HG02943 (cell line): ENCODE data around the gene HEATR5A.
"Not testable (repeated sequence)": the region's sequence is repeated elsewhere in the genome, so short reads cannot be mapped to it uniquely, and the experiment has no call there.

ENCODE experiments used
- ATAC-seq: cut with Tn5 transposase; IDR thresholded peaks from one replicate; pipeline ENCODE4 v1.9.1; 2021; ENCODE audit warnings: mild to moderate bottlenecking, low read depth, moderate library complexity; ENCODE audit not compliant: unreplicated experiment

The HEATR5A gene

DNA sequence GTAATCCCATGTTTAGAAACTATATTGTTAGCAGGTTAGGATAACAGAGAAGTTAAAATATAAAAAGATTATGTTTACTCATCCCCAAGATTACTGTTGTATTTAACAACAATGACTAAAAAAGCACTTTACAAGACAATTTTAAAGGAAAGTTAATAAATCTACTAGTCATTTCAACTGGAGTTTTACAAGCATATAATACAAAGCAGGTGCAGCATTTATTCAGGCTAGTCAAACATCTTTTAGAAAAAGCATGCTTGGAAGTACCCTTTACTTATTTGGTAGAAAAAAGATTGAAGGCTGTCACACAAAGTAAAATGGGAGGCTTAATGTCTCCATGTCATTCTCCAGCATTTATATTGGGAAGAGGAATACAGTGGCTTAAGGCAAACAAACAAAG lies 80.6 kb downstream of the HEATR5A start:
- no peak for ATAC-seq

DNA sequence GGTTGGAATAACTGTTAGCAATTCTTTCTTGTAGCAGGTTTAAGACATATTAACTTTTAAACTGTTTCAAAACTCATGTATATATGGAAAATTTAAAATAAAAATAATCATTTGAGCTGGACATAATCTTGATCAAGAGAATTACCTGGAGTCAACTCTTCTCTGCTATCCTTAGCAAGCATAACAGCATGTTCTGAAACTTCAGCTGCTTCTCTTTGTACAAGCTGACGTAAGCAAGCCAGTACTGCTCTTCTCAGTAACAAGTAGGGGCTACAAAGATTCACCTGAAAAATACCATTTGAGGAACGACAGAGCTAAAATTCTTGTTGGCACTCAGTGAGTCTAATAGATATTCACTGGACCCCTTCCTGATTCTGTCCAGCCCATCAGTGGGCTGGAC lies 83.0 kb downstream of the HEATR5A start:
- no peak for ATAC-seq

DNA sequence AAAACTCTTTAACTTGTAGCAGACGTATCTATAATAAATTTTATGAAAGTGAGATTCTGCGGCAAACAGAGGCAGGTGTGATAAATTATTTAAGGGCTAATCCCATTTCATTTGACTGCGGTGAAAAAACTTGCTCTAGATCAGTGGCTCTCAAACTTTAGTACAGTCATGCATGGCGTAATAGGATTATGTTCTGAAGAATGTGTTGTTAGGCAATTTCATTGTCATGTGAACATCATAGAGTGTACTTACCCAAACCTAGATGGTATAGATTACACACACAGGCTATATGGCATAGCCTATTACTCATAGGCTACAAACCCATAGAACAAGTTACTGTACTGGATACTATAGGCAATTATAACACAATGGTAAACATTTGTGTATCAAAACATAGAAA lies 83.7 kb downstream of the HEATR5A start:
- no peak for ATAC-seq

DNA sequence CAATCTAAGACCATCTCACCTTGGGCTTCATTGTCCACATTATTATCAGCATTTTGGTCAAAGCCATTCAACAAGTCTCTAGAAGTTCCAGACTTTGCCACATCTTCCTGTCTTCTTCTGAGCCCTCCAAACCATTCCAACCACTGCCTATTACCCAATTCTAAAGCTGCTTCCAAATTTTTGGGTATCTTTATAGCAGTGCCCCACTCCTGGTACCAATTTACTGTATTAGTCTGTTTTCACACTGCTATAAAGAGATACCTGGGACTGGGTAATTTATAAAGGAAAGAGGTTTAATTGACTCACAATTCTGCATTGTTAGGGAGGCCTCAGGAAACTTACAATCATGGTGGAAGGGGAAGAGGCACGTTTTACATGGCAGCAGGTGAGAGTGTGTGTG lies 89.0 kb downstream of the HEATR5A start:
- not testable (repeated sequence) for ATAC-seq

DNA sequence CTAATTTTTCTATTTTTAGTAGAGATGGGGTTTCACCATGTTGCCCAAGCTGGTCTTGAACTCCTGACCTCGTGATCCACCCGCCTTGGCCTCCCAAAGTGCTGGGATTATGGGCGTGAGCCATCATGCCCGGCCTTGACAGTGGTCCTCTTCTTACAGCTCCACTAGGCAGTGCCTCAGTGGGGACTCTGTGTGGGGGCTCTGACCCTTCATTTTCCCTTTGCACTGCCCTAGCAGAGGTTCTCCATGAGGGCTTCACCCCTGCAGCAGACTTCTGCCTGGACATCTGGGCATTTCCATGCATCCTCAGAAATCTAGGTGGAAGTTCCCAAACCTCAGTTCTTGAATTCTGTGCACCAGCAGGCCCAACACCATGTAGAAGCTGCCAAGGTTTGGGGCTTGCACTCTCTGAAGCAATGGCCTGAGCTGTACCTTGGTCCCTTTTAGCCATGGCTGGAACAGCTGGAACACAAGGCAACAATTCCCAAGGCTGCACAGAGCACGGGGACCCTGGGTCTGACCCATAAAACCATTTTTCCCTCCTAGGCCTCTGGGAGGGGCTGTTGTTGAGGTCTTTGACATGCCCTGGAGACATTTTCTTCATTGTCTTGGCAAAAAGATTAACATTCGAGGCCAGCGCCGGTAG lies 90.4 kb downstream of the HEATR5A start:
- not testable (repeated sequence) for ATAC-seq

DNA sequence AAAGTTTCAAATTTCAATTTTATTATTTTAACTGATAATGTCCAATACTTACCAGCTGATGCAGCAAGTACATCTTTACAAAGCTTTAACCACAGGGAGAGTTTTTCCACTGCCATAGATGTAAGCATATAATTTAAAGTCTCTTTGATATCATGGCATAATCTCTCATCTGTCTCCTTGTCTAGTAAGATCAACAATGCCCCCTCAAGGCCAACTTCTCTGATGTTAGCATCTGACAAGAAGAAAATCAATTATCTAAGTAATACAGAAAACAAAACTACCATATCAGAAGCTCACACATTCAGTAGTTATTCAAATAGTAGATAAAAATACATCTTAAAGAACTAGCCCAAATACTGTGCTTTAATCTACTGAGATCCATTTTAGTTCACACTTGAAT lies 94.2 kb downstream of the HEATR5A start:
- no peak for ATAC-seq

DNA sequence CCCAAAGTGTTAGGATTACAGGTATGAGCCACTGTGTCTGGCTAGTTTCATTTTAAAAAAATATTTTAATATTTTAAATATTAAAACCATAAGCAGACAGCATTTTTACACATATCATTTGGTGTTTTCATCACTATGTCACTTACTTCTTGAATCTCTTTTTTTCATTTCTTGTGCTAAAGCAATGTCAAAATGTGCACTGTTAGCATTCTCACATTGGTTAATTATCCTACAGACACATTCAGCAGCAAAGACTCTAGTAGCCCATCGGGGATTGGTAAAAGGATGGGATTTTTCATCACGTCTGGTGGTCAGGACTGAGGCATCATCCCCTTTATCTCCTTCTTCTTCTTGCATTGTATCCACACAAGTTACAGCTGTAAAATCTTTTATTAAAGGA lies 96.9 kb downstream of the HEATR5A start:
- no peak for ATAC-seq

DNA sequence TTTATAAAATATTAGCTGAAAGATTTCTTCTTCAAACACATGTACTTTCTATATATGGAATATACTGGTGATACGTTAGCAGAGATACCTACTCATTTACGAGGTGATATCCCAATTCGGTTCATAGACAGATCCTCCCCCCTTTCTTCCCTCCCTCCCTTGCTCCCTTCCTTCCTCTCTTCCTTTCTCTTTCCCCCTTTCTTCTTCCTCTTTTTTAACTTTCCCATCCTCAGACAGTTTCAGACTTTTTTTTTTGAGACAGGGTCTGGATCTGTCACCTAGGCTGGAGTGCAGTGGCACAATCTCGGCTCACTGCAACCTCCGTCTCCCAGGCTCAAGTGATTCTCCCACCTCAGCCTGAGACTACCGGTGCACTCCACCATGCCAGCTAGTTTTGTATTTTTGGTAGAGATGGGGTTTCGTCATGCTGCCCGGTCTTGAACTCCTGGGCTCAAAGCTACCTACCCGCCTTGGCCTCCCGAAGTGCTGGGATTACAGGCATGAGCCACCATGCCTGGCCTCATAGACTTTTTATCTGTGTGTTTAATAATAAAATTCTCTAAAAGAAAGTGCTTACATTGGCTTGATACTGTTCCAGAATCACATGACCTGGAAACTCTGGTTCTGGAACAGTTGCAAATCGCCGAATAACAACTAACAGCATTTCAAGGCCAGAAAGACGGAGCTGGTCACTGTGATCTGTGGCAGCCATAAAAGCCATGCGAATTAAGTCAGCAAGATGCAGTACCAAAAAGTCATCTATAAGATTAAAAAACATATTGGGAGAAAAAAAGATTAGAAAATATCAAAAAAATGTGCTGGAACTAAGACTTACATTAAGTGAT lies 99.2 kb downstream of the HEATR5A start:
- ATAC-seq = no peak

DNA sequence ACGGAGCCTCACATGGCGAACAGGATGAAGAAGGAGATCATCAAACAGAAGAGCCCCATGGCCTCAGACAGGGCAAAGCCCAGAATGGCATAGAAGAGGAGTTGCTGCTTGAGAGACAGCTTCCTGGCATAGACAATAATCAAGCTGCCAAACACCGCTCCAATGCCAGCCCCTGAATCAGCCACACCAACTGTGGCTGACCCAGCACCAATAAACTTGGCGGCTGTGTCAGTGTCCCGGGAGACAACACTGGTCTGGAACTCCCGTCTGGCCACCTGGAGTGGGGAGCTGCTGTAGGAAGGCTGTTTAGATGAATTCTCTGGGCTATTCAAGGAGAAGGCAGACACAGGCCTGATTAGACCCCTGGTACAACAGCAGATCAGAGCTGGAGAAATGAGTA lies 100.1 kb downstream of the HEATR5A start:
- no peak for ATAC-seq

DNA sequence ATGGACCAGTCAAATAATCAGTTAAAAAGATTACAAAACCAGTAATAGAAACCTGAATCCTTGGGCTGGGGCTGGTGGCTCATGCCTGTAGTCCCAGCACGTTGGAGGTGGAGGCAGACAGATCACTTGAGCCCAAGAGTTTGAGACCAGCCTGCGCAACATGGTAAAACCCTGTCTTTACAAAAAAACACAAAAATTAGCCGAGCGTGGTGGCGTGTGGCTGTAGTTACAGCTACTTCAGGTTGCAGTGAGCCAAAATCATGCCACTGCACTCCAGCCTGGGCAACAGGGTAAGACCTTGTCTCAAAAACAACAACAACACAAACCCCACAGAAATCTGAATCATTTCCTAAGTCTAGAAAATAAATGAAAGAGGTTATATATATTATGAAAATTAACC lies 100.6 kb downstream of the HEATR5A start:
- no peak for ATAC-seq

DNA sequence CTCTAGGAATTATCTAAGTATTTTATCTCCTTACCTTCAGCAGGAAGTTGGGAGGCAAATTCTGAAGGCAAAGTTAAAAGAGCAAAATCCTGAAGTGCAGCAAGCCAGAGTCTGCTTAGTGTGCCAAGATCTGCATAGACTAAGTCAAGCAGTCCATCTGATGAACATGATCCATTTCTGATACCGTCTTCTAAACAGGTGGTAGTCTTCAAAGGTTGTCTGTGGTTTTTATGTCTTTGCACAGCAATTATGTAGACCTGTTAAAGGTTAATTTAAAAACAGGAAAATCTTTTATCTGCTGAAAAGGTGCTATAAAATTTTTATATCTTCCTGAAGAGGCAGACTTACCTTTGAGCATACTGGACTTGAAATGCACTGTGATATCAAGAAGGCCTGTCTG lies 107.4 kb downstream of the HEATR5A start:
- ATAC-seq = no peak

DNA sequence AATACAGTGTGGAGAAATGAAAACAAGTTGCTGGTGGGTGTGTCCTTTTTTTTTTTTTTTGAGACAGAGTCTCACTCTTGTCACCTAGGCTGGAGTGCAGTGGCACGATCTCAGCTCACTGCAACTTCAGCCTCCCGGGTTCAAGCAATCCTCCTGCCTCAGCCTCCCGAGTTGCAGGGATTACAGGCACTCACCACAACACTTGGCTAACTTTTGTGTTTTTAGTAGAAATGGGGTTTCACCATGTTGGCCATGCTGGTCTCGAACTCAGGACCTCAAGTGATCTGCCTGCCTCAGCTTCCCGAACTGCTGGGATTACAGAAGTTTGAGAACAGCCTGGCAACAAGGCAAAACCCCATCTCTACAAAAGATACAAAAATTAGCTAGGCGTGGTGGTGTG lies 108.0 kb downstream of the HEATR5A start:
- ATAC-seq = not testable (repeated sequence)

DNA sequence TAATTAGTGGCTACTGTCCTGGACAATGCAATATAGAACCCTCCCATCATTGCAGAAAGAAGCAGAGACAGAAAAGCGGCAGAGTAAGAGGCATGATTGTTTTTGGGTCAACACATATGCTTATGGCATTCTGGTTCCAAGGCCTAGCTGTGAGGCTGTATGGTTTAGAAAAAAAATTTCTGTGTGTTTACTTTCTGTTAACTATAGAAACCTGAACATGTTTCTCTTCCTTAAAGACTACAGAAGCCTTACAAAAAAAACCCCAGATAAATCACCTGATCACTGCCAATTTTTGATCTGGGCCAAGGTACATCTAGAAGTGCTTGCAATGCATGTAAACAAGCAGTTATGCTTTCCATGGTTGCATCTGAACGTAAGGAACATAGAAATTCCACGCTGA lies 112.7 kb downstream of the HEATR5A start:
- ATAC-seq = no peak

DNA sequence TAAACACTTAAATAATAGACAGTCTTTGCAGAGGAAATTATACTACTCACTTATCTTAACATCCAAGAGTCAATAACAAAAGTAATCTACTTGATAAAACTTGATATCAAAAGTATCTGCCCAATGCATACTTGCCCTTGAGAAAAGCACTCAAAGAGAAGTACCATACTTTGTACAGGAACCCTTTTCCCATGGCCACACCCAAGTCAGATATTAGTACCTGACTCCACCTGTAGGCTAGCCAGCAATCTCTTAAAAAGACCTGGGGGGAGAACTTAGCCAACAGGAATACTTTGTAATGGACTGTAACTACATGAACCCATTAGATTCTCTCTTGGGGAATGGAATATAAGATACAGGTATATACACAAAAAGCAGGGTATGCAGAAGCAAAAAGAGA lies 113.2 kb downstream of the HEATR5A start:
- ATAC-seq = no peak

DNA sequence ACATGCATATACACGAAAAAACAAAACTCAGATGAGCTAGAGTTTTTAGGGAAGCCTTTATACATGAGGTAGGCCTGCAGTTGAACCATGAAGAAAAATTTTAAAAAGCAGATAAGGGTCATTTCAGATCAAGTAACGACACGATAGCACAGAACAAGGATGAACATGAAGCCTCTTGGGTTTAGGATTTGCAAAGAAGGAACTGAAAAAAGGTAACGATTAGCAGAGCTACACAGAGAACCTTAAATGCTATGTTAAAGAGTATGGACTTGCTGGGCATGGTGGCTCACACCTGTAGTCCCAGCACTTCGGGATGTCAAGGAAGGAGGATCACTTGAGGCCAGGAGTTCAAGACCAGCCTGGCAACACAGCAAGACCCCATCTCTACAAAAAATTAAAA lies 116.7 kb downstream of the HEATR5A start:
- no peak for ATAC-seq

DNA sequence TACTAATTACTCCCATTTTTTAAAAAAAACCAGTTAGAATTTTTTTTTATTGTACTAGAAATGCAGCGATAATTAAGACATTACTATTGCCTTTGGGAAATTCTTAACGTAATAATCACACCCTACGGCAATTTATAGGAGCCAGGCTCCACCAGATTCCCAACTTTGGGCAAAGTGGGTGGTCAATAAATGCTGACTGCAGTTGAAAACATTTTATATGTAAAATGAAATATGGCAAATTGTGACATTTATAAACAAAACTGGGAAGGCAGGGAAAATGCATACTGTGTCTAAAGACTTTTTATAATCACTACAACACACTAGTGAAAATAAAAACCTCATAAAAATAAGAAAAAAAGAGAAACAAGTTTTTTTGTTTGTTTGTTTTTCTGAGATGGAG lies 119.5 kb downstream of the HEATR5A start:
- no peak for ATAC-seq

DNA sequence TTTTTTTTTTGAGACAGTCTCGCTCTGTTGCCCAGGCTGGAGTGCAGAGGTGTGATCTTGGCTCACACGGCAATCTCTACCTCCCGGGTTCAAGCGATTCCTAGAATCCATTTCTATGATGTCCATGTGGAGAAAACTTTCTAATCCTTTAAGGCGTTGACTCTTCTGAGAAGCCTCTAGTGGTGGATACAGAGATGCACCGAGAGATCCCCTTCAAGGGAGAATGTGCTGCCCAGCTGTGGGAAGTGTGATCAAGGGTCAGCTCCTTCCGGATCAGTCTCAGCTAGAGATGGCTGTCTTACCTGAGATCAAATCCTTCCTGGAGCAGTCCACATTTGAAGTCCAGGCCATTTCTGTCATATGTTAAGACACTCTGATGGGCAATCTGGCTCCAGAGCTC lies 120.1 kb downstream of the HEATR5A start:
- ATAC-seq = no peak

DNA sequence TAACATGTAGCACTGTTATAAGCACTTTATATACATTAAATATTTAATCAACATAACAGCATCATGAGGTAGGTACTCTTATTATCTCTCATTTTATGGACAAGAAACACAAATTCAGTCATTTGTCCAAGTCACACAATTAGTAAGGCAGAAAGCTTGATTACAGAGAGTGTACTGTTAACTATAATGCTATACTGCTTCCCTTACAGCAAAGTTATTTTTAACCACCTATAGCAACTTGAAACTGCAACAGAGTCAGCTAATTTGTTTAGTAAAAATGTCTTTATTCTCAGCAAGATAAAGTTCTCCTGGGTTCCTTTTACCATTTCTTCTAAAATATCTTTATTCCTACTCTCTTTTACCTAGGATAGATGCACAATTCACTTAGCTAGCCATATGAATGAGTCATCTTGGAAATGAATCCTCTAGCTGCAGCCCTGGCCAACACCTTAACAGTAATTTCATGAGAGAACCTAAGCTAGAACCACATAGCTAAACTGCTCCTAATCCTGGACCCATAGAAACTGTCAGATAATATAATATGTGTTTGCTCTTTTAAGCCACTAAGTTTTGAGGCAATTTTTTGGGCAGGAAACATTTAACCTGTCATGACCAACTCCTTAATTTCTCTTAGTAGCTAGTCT lies 122.5 kb downstream of the HEATR5A start:
- no peak for ATAC-seq

DNA sequence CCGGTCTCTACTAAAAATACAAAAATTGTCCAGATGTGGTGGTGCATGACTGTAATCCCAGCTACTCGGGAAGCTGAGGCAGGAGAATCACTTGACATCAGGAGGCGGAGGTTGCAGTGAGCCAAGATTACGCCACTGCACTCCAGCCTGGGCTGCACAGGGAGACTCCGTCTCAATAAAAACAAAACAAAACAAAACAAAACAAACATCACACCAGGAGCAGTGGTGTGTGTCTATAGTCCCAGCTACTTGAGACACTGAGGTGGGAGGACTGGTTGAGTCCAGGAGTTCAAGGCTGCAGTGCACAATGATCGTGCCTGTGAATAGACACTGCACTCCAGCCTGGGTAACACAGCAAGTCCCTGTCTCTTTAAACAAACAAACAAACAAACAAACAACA lies 123.2 kb downstream of the HEATR5A start:
- ATAC-seq = no peak

DNA sequence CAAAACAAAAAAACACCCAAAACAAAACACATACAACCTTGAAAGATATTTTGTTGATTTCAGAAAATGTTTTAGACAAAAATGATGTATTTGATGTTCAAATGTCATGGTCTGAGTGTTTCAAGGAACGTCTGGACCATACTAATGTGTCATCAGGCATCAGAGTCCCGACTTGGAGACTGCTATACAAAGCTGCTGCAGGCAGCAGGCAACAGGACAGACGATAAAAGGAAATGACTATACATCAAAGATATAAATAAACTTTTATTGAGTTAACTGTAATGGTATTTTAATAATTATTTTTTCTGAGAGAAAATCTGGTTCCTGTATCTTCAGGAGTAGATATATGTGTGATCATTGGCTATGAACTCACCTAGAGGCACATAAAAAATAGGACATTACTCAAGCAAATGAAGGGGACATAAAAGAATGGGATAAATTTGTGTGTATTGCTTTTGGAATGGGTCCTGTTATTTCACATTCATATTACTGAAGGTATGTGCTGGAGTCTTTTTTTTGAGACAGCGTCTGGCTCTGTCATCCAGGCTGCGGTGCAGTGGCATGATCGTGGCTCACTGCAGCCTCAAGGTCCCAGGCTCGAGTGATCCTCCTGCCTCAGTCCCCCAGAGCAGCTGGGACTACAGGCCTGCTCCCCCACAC lies 125.5 kb downstream of the HEATR5A start:
- ATAC-seq = no peak

DNA sequence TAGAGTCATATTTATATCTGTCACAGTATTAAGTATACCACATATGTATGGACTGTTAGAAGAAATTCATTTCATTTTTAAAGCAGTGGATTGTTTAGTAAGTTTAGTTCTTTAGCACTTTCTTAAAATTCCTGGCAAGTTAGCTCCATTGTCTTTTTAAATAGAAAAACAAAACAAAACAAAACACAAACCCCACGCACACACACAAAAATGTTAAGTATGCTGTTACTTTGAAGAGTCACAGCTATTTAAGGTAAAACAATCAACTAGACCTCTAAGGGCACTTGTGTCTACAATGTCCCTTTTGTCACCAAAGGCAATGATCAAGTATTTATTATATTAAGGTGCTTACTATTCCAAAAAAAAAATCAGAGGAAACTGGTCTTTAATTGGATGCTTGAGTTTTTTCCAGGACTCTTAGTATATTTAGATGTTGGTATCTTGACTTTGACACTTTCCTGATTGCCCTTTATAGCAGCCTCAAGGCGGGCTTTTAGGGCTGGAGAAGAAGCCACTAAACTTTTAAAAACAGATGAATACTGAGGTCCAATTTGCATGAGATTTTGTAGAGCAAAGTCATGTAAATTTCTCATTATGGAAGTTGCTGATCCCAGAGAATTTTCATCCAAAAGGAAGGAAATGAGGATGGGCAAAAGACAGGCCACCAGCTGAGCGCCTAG lies 127.3 kb downstream of the HEATR5A start:
- no peak for ATAC-seq
